MCF 10A (cell line): ENCODE data around the gene CABP1. TPM values are rescaled to one million over a fixed set of nuclear protein-coding genes. Genes with fewer than 3 reads are reported as not detected.

Source experiments
- BruUV-seq: library from RNA; stranded (reverse); fragments of 400-500 nt; replicated peaks from 2 replicates; lab custom pipeline; 2021; lab: Mats Ljungman, UMichigan
- CTCF ChIA-PET: fragments of 300-600 bp; sonication (Branson Sonifier 250); formaldehyde crosslinking; extraction: SDS; loops from one replicate; lab custom pipeline; 2021; ENCODE audit warnings: antibody characterized with exemption, inconsistent platforms; lab: Yijun Ruan, JAX
- POLR2A ChIA-PET: fragments of 300-600, 350-650 bp; sonication (Branson Sonifier 250); formaldehyde crosslinking; extraction: SDS; loops from one replicate; lab custom pipeline; 2020; ENCODE audit warnings: antibody characterized with exemption, inconsistent platforms; lab: Yijun Ruan, JAX
- DNase-seq: peaks from one replicate; pipeline ENCODE4 v3.0.0-alpha.2; 2018; ENCODE audit not compliant: unreplicated experiment
- H3K27ac Mint-ChIP-seq: one replicate; pipeline ENCODE4 v1.8.0; 2022; ENCODE audit warnings: mild to moderate bottlenecking, low read depth, mixed read lengths; ENCODE audit not compliant: unreplicated experiment
- H3K27me3 Mint-ChIP-seq: one replicate; pipeline ENCODE4 v1.8.0; 2022; ENCODE audit warnings: mixed read lengths; ENCODE audit not compliant: insufficient read depth, unreplicated experiment
- H3K36me3 Mint-ChIP-seq: one replicate; pipeline ENCODE4 v1.8.0; 2022; ENCODE audit warnings: mild to moderate bottlenecking, moderate library complexity, mixed read lengths; ENCODE audit not compliant: insufficient read depth, unreplicated experiment
- H3K4me1 Mint-ChIP-seq: one replicate; pipeline ENCODE4 v1.8.0; 2022; ENCODE audit warnings: mixed read lengths; ENCODE audit not compliant: insufficient read depth, unreplicated experiment
- H3K4me3 Mint-ChIP-seq: one replicate; pipeline ENCODE4 v1.8.0; 2022; ENCODE audit warnings: mild to moderate bottlenecking, moderate library complexity, mixed read lengths; ENCODE audit not compliant: unreplicated experiment
- H3K9me3 Mint-ChIP-seq: one replicate; pipeline ENCODE4 v1.8.0; 2022; ENCODE audit warnings: mixed read lengths; ENCODE audit not compliant: unreplicated experiment
- CTCF ChIP-seq: fragments of 200-600 bp; IDR thresholded peaks from one replicate; pipeline ENCODE4 v1.8.0; 2022; ENCODE audit warnings: antibody characterized with exemption, mild to moderate bottlenecking; ENCODE audit not compliant: unreplicated experiment
- intact Hi-C: fragments of 100-400 bp; cut with micrococcal nuclease; formaldehyde crosslinking; loops from 2 replicates; pipeline ENCODE4 v1.14.1; 2022
- total RNA-seq: library from RNA; stranded (reverse); gene quantifications from 2 replicates; pipeline ENCODE4 v1.2.3, GENCODE V29; 2022

CABP1 gene
- total RNA-seq, 1 experiment from 2014 or later: not detected

- no peak for TF ChIP-seq CTCF
- ChIA-PET CTCF (interaction anchor here (1.0 to 2.5 kb wide), 6 partner anchors 9 to 264 kb away, joined by 3 to 15 read pairs (median 4); no protein-coding TSS in a partner anchor), POLR2A (interaction anchor here (0.6 to 4.8 kb wide), 7 partner anchors 9 to 130 kb away, joined by 3 to 46 read pairs (median 4); partner anchors contain the start of genes ACADS, MLEC and POP5)
- Mint-ChIP-seq H3K36me3 (peaks cover 29% of the 10 kb centered on the region), H3K4me1 (peaks cover 11% of the 10 kb centered on the region), H3K27ac (peak overlapping the region; percentile 55), H3K9me3 (no peaks in the 10 kb centered on the region), H3K4me3 (peak overlapping the region; percentile 89), H3K27me3 (no peaks in the 10 kb centered on the region)
- no TSS peak for BruUV-seq
- intact Hi-C loops: no loop called here
- no peak for DNase-seq
Observed at GRCh38 chr12:120711411-120711810, 71.0 kb downstream of the CABP1 start.

- Mint-ChIP-seq H3K9me3 (no peaks in the 10 kb centered on the region), H3K27me3 (no peaks in the 10 kb centered on the region), H3K36me3 (peaks cover 41% of the 10 kb centered on the region), H3K4me1 (peaks cover 11% of the 10 kb centered on the region), H3K4me3 (no peak overlapping the region), H3K27ac (no peak overlapping the region)
- TF ChIP-seq CTCF: no peak
- no peak for DNase-seq
- BruUV-seq: no TSS peak
- POLR2A ChIA-PET: interaction anchor here (2.7 to 3.7 kb wide), 2 partner anchors 8 to 131 kb away, joined by 17 read pairs; partner anchors contain the start of gene POP5
- CTCF ChIA-PET: interaction anchor here (2.4 to 2.5 kb wide), 2 partner anchors 8 to 64 kb away, joined by 5 to 15 read pairs; no protein-coding TSS in a partner anchor
- intact Hi-C loops: no loop called here
Observed at GRCh38 chr12:120712610-120713009, 72.2 kb downstream of the CABP1 start.

GRCh38 chr12:120713861-120714482 lies 73.5 kb downstream of the CABP1 start:
- DNase-seq: peak; percentile 87
- Mint-ChIP-seq H3K27ac (no peak overlapping the region), H3K27me3 (no peaks in the 10 kb centered on the region), H3K9me3 (no peaks in the 10 kb centered on the region), H3K4me1 (peaks cover 11% of the 10 kb centered on the region), H3K4me3 (no peak overlapping the region), H3K36me3 (peaks cover 55% of the 10 kb centered on the region)
- TF ChIP-seq CTCF: peak; percentile 66
- POLR2A ChIA-PET: interaction anchor here (0.7 to 1.0 kb wide), 3 partner anchors 26 to 133 kb away, joined by 3 to 4 read pairs (median 4); partner anchors contain the start of genes MLEC and POP5
- BruUV-seq: no TSS peak
- CTCF ChIA-PET: interaction anchor here (0.7 to 1.8 kb wide), 9 partner anchors 22 to 389 kb away, joined by 3 to 28 read pairs (median 3); no protein-coding TSS in a partner anchor
- intact Hi-C loops: loop anchor here (1.0 to 2.0 kb wide), 3 partner anchors 67 to 257 kb away; no protein-coding TSS in a partner anchor

Other genes starting within 250 kb of the CABP1 start
- 475 and 518 TPM in 2 replicates for gene COX6A1, start 202.5 kb upstream of the CABP1 start, total RNA-seq
- gene TRIAP1, start 194.2 kb upstream of the CABP1 start, total RNA-seq: 48.4 and 50.2 TPM in 2 replicates
- gene GATC, start 194.2 kb upstream of the CABP1 start, total RNA-seq: 29.7 and 32.1 TPM in 2 replicates
- gene SRSF9, start 170.9 kb upstream of the CABP1 start, total RNA-seq: 192 and 193 TPM in 2 replicates
- 247 and 351 TPM in 2 replicates for gene DYNLL1, start 144.5 kb upstream of the CABP1 start, total RNA-seq
- 21.5 and 22.9 TPM in 2 replicates for gene COQ5, start 111.5 kb upstream of the CABP1 start, total RNA-seq
- gene RNF10, start 106.3 kb upstream of the CABP1 start, total RNA-seq: 166 and 222 TPM in 2 replicates
- 24.3 and 29.9 TPM in 2 replicates for gene POP5, start 59.2 kb upstream of the CABP1 start, total RNA-seq
- 107 and 144 TPM in 2 replicates for gene MLEC, start 46.5 kb downstream of the CABP1 start, total RNA-seq
- gene UNC119B, start 69.8 kb downstream of the CABP1 start, total RNA-seq: 31.0 and 34.7 TPM in 2 replicates
- 1.9 and 2.1 TPM in 2 replicates for gene ACADS, start 85.2 kb downstream of the CABP1 start, total RNA-seq